PC-3 (cell line): ENCODE results near the gene ARL8A. TPM values are rescaled to one million over a fixed set of nuclear protein-coding genes. Genes with fewer than 3 reads are reported as not detected.
"Not testable (repeated sequence)": the region's sequence is repeated elsewhere in the genome, so short reads cannot be mapped to it uniquely, and the experiment has no call there.

Experiments
- ATAC-seq: fragments of 200-7000 bp; cut with Tn5 transposase; 2 replicates; pipeline ENCODE4 v1.9.1; 2020; ENCODE audit warnings: mild to moderate bottlenecking, moderate library complexity
- BruUV-seq: library from RNA; stranded (reverse); fragments of 400-500 nt; replicated peaks from 2 replicates; lab custom pipeline; 2021; lab: Mats Ljungman, UMichigan
- CTCF ChIA-PET: fragments of 300-600 bp; sonication (Branson Sonifier 250); formaldehyde crosslinking; loops from one replicate; lab custom pipeline; 2022; ENCODE audit warnings: antibody characterized with exemption; lab: Charles Lee
- POLR2A ChIA-PET: fragments of 300-600 bp; sonication (Branson Sonifier 250); formaldehyde crosslinking; loops from one replicate; lab custom pipeline; 2022; ENCODE audit warnings: antibody characterized with exemption; ENCODE audit not compliant: unreplicated experiment; lab: Charles Lee
- DNase-seq: peaks from one replicate; pipeline ENCODE4 v3.0.0-alpha.2; 2015
- H2AFZ ChIP-seq: fragments of 300-600 bp; sonication (generic); 2 replicates; pipeline ENCODE4 v1.6.0; 2016; ENCODE audit warnings: antibody characterized with exemption, low read length
- H3F3A ChIP-seq: fragments of 300-600 bp; sonication (generic); one replicate; pipeline ENCODE4 v1.6.0; 2017; ENCODE audit warnings: antibody characterized with exemption, low read length, control low read depth, mild to moderate bottlenecking; ENCODE audit not compliant: unreplicated experiment
- H3K27ac ChIP-seq: fragments of 300-600 bp; sonication (generic); 2 replicates; pipeline ENCODE4 v1.5.1; 2016; ENCODE audit warnings: mild to moderate bottlenecking, low read length
- H3K27me3 ChIP-seq: fragments of 300-600 bp; sonication (generic); 2 replicates; pipeline ENCODE4 v1.6.1; 2016; ENCODE audit warnings: low read length, mixed read lengths
- H3K36me3 ChIP-seq: fragments of 300-600 bp; sonication (generic); 2 replicates; pipeline ENCODE4 v1.6.1; 2016; ENCODE audit warnings: low read depth, mixed run types, low read length, mixed read lengths
- H3K4me1 ChIP-seq: fragments of 300-600 bp; sonication (generic); 2 replicates; pipeline ENCODE4 v1.5.1; 2016; ENCODE audit warnings: low read length; ENCODE audit not compliant: insufficient read depth
- H3K4me2 ChIP-seq: fragments of 300-600 bp; sonication (generic); 2 replicates; pipeline ENCODE4 v1.6.0; 2016; ENCODE audit warnings: low read length
- H3K4me3 ChIP-seq: fragments of 300-600 bp; sonication (generic); 2 replicates; pipeline ENCODE4 v1.5.1; 2016; ENCODE audit warnings: mild to moderate bottlenecking, low read length, mixed read lengths
- H3K79me2 ChIP-seq: fragments of 300-600 bp; sonication (generic); 2 replicates; pipeline ENCODE4 v1.6.1; 2017; ENCODE audit warnings: low read length, mixed read lengths
- H3K9ac ChIP-seq: fragments of 300-600 bp; sonication (generic); 2 replicates; pipeline ENCODE4 v1.6.0; 2016; ENCODE audit warnings: mild to moderate bottlenecking, low read length
- H3K9me2 ChIP-seq: fragments of 300-600 bp; sonication (generic); replicated peaks from 2 replicates; pipeline ENCODE4 v1.6.1; 2016; ENCODE audit warnings: mixed run types, low read length, mixed read lengths
- H3K9me3 ChIP-seq: fragments of 300-600 bp; sonication (generic); 2 replicates; pipeline ENCODE4 v1.6.1; 2016; ENCODE audit warnings: low read length, mixed read lengths
- H4K20me1 ChIP-seq: fragments of 300-600 bp; sonication (generic); 2 replicates; pipeline ENCODE4 v1.6.1; 2016; ENCODE audit warnings: low read length, mixed read lengths
- CTCF ChIP-seq: fragments of 300-600 bp; sonication (generic); conservative IDR thresholded peaks from 2 replicates; pipeline ENCODE4 v1.5.1; 2017; ENCODE audit warnings: antibody characterized with exemption, low read depth, mild to moderate bottlenecking, low read length
- EZH2 ChIP-seq: fragments of 300-600 bp; sonication (generic); IDR thresholded peaks from one replicate; pipeline ENCODE4 v1.6.1; 2017; ENCODE audit warnings: antibody characterized with exemption, mild to moderate bottlenecking, low read length; ENCODE audit not compliant: unreplicated experiment
- EZH2phosphoT487 ChIP-seq: fragments of 300-600 bp; sonication (generic); IDR thresholded peaks from 2 replicates; pipeline ENCODE4 v1.6.1; 2018; ENCODE audit warnings: mild to moderate bottlenecking, antibody characterized with exemption, low read length, borderline replicate concordance
- intact Hi-C: fragments of 100-400 bp; cut with micrococcal nuclease; formaldehyde crosslinking; loops from 2 replicates; pipeline ENCODE4 v1.9.0; 2023
- total RNA-seq: library from RNA; depleted of rRNA; stranded (reverse); fragments of >200 nt; gene quantifications from 2 replicates; pipeline ENCODE4 v1.2.3, GENCODE V29; 2014

The ARL8A gene
- total RNA-seq, 1 experiment from 2014 or later, result 20.4 TPM

GRCh38 chr1:202193614-202194327 lies 49.2 kb upstream of the ARL8A start, which contains the start of gene LGR6:
LGR6 (plus strand) TSS chr1:202193799; CDS start chr1:202193990, 191 bp downstream.
- TF ChIP-seq EZH2 (no peak), EZH2phosphoT487 (no peak), CTCF (no peak)
- H3K79me2 ChIP-seq, result no peaks in the 10 kb centered on the region
- H3K27ac ChIP-seq, result no peak within 1 kb of the TSS
- no TSS peak for BruUV-seq
- no peaks in the 10 kb centered on the region for H3K9me2 ChIP-seq
- no peaks in the 10 kb centered on the region for H3K9me3 ChIP-seq
- H2AFZ ChIP-seq, result no peak within 1 kb of the TSS; the same call in 1 of the 2 replicates
- H3K27me3 ChIP-seq, result peaks cover 5% of the 10 kb centered on the region; the same call in 1 of the 2 replicates
- H3K4me2 ChIP-seq, result peak within 1 kb of the TSS; percentile 49
- intact Hi-C loops, result loop anchor here (1.0 kb wide), 1 partner anchor 122 kb away; no protein-coding TSS in a partner anchor
- H4K20me1 ChIP-seq, result no peaks in the 10 kb centered on the region
- H3F3A ChIP-seq, result no peaks in the 10 kb centered on the region
- peaks cover under 1% of the 10 kb centered on the region for H3K4me1 ChIP-seq
- H3K4me3 ChIP-seq, result no peak within 1 kb of the TSS
- DNase-seq, result no peak
- CTCF ChIA-PET, result interaction anchor here (0.6 kb wide), 3 partner anchors 45 to 513 kb away, joined by 3 to 5 read pairs (median 3); no protein-coding TSS in a partner anchor
- POLR2A ChIA-PET, result no interaction called here
- peak; percentile 31; the same call in 1 of the 2 replicates for ATAC-seq
- H3K36me3 ChIP-seq, result no peaks in the 10 kb centered on the region
- no peak within 1 kb of the TSS for H3K9ac ChIP-seq

GRCh38 chr1:202192770-202193613 lies 48.5 kb upstream of the ARL8A start:
- intact Hi-C loops, result loop anchor here (1.0 kb wide), 1 partner anchor 122 kb away; no protein-coding TSS in a partner anchor
- H3K4me2 ChIP-seq, result peak overlapping the region; percentile 49
- H3K4me3 ChIP-seq, result no peak overlapping the region
- no TSS peak for BruUV-seq
- H3K79me2 ChIP-seq, result no peaks in the 10 kb centered on the region
- H3K9me3 ChIP-seq, result no peaks in the 10 kb centered on the region
- ChIA-PET POLR2A (interaction anchor here (0.6 kb wide), 2 partner anchors 91 to 244 kb away, joined by 6 to 9 read pairs; no protein-coding TSS in a partner anchor), CTCF (interaction anchor here (0.6 to 1.0 kb wide), 5 partner anchors 45 to 514 kb away, joined by 3 to 5 read pairs (median 3); no protein-coding TSS in a partner anchor)
- ATAC-seq, result peak; percentile 49
- H2AFZ ChIP-seq, result no peak overlapping the region; the same call in 1 of the 2 replicates
- no peak overlapping the region for H3K9ac ChIP-seq
- H3K9me2 ChIP-seq, result no peaks in the 10 kb centered on the region
- H3K27me3 ChIP-seq, result peaks cover 5% of the 10 kb centered on the region; the same call in 1 of the 2 replicates
- H3F3A ChIP-seq, result no peaks in the 10 kb centered on the region
- H3K27ac ChIP-seq, result no peak overlapping the region
- no peaks in the 10 kb centered on the region for H3K4me1 ChIP-seq
- TF ChIP-seq EZH2phosphoT487, result no peak
- peak; percentile 79 for TF ChIP-seq CTCF
- TF ChIP-seq EZH2, result no peak
- no peaks in the 10 kb centered on the region for H3K36me3 ChIP-seq
- DNase-seq, result peak; percentile 58
- no peaks in the 10 kb centered on the region for H4K20me1 ChIP-seq

- H3K9me2 ChIP-seq, H3K4me3 ChIP-seq, ATAC-seq, H3K36me3 ChIP-seq, BruUV-seq, H3K4me2 ChIP-seq, CTCF ChIA-PET, POLR2A ChIA-PET, H3K9me3 ChIP-seq, DNase-seq, H3K27ac ChIP-seq, intact Hi-C loops, H2AFZ ChIP-seq, H3K79me2 ChIP-seq, H3F3A ChIP-seq, H3K9ac ChIP-seq, H3K27me3 ChIP-seq, H3K4me1 ChIP-seq, H4K20me1 ChIP-seq: not testable (repeated sequence)
Observed at GRCh38 chr1:202191391-202191790, 46.9 kb upstream of the ARL8A start.
